GM20431 (cell line): ENCODE results near the gene NAPSA.
"Not testable (repeated sequence)": the region's sequence is repeated elsewhere in the genome, so short reads cannot be mapped to it uniquely, and the experiment has no call there.

Experiments used
- in situ Hi-C: fragments of 300-500 bp; cut with MseI, MboI; formaldehyde crosslinking; loops from one replicate; pipeline ENCODE4 v1.15.0; 2020; ENCODE audit warnings: low sequenced_read_pairs; ENCODE audit not compliant: unreplicated experiment

NAPSA gene

DNA sequence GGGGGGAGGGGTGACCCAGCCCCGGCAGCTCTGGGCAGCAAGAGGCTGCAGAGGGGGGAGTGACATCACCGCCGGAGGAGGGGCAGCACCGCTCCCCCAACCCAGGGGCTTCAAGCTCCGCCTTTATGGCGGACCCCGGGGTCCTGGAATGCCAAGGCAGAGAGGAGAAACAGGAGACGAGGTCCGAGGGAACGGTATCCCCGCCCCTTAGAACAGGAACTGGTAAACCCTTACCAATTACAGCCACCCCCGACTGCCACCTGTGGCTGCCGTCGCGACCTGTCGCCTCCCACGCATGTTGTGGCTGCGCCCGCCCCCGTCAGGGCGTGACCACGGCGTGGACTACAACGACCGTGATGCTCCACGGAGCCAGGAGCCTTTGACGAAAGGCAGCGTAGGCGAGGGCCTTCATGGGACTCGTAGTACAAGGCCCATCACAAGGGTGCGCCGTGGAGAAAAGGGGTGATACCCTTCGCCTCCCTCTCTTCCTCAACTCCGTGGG, 32.2 kb downstream of the NAPSA start:
- in situ Hi-C loops = no loop called here

DNA sequence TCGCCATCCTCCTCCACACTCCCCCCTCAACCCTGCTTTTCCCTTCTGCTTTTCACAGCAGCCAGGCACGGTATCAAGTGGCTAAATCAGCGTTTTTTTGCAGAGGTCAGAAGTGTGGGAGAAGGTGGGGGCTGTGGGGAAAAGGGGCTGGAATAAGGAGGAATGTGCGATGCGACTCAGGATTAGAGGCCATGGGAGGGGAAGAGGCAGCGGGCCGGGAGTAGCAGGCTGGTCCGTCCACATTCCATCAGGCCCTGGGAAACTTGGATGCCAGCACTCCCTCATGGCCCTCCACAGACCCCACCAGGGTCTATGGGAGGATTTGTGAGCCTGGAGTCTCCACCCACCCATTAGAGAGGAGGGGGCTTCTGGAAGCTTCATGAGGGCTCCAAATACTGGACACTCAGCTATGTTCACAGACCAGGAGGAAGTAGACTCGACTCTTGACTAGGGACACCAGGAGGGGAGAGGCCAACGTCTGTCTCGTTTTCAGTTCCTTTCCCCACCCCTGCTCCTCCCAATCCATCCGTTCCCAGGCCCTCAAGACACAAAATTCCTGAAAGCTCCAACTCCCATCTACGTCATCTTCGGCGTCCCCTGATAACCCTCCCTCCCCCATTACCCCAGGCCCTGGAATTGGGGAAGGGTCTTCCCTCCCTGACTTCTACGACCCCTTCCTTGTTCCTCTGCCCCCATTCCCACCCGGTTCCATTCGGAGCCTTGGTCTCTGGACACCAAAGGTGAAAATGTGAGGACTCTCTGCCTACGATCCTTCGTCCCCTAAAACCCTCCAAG, 33.0 kb downstream of the NAPSA start:
- in situ Hi-C loops = no loop called here

DNA sequence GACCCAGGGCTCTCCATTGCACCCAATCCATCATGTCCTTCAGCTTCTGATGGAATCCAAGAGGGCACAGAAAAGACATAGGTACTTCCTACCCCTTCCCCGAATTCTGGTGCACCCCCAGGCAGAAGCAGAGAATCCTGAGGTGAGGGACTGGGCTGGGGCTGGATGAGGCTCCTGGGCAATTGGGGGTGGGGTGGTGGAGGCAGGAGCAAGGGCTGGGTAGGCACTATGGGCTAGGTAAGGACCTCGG, 33.5 kb downstream of the NAPSA start:
- in situ Hi-C loops = no loop called here

DNA sequence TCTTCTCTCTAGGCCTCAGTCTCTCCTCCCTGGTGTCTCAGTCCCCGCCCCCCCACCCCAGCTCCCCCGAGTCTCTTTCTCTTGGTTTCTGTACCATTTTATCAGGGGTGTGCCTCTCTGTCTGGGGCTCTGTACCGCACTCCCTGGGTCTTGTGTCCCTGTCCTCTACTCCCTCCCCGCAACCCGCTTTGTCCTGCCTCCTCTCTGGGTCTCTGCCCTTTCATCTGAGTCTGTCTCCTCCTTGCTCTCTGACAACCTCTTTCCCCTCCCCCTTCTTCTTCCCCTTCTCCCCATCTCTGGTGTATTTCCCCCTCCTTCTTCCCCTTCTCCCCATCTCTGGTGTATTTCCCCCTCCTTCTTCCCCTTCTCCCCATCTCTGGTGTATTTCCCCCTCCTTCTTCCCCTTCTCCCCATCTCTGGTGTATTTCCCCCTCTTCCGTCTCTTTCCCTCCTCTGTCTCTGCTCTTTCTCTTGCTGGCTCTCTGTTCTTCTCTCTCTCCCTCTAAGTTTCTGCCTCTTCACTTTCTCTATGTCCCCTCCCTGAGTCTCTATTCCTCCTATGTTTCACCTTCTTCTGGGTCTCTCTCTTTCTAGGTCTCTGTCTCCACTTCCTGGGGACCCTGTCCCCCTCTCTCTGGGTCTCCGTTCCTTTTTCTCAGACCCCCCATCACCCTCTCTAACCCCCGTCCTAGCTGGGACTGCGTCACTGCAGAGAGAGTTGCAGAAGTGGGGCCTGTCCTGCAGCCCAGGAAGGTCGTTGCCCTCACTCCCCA, 34.0 kb downstream of the NAPSA start:
- in situ Hi-C loops = no loop called here

DNA sequence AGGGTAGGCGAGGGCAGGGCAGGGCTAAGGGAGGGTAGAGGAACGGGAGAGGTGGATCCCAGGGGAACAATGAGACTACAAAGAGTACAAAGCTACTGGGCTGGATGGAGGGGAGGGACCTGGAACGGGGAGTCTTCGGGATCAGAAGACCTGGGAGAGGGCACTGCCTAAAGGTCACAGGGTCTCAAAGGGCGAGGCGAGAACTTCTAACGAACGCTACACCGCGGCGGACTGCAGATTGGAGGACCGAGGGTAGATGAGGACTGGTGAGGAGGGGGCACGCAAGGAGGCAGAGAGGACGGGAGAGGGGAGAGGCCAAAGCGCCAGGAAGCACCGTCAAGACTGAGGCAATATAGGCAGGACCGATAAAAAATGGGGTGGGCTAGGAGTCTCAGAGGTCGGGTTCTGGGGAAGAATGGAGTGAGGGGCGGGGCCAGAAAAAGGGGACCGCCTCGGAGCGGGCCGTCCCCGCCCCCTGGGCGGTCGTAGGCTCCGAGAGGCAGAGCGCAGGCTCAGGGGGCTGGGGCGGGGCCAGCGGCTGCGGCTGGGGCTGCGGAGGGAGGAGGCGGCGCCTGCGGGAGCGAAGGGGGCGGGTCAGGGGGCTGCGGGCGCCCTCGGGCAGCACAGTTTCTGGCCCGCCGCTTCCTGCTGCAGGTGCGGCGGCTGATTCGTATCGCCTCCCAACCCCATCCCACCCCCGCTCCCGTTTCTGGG, 34.9 kb downstream of the NAPSA start:
- in situ Hi-C loops = no loop called here

DNA sequence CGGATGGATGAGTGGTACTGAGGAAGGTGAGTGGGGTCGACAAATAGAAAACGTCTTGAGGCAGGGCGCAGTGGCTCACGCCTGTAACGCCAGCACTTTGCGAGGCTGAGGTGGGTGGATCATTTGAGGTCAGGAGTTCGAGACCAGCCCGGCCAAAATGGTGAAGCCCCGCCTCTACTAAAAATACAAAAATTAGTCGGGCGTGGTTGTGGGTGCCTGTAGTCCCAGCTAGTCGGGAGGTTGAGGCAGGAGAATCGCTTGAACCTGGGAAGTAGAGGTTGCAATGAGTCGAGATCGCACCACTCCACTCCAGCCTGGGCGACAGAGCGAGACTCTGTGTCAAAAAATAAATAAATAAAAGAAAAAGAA, 35.5 kb downstream of the NAPSA start:
- in situ Hi-C loops = not testable (repeated sequence)

DNA sequence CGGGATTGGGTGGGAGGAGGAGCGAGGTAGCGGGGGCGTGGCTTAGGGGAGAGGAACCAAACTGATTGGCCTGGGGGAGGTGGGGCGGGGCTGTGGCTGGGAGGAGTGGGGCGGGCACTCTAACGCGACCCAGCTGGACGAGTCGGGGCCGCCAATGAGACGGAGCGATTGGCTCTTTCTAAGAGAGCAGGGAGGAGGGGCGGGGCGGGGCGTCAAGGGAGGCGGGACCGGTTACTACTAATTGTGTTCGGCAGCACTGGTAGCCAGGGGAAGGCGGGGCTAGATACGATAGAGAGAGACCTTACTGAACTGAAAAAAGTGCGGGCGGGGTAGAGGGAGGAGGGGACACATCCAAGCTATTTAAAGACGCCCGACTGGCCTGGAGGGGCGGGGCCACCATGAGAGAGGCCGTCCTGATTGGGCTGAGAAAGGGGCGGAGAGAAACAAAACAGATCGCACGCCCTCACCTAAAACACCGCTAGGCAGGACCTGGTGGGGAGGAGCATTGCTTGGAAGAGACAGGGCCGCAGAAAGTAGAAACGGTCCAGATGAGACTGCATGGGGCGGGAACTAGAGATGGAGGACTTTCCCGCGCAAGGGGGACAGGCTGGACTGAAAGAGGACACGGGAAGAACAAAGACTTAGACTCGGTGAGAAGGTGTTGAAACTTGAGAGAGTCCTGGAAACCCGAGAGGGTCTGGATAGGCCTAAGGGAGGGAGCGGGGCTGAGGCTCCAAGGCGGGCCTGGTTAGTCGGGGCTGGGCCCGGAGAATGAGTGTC, 36.1 kb downstream of the NAPSA start, which contains the start of gene KCNC3:
Gene KCNC3, minus strand, starts transcription at position 232 of the 780 bp plus-strand sequence. CDS start 295 bp downstream, outside the sequence.
- in situ Hi-C loops = no loop called here

DNA sequence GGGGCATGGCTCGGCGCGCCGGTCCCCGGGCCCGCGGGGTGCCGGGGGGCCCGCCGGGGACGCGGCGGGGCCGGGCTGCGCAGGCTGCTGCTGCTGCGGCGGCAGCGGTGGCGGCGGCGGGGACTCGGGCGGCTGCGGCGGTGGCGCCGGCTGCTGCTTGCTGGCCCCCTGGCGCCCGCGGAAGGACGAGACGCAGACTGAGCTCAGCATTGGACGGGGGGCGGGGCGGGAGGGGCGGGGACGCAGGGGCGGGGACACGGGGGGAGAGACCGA, 36.6 kb downstream of the NAPSA start:
- in situ Hi-C loops = no loop called here

DNA sequence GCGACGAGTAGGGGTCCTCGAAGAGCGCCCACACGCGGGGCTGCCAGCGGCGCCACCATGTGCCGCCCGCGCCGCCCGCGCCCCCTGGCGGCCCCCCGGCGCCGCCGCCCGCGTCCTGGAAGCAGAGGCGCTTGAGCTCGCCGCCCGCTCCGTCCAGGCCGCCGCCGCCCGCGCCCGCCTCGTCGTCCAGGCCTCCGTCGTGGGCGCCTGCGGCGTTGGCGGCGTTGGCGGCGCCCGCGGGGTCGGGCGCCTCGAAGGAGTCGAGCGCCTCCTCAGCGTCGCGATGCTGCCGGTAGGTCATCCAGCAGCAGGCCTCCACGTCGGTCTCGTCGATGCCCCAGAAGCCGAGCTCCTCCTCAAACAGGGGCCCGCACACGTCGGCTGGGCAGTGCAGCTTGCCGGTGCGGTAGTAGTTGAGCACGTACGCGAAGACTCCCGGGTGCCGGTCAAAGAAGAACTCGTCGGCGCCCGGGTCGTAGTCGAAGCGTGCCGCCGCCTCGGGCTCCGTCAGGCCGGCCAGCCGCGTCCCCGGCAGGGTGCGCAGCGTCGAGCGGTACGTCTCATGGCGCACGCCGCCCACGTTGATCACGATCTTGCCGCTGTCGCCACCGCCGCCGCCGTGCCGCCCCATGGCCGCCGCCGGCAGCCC, 37.1 kb downstream of the NAPSA start:
- in situ Hi-C loops = no loop called here

DNA sequence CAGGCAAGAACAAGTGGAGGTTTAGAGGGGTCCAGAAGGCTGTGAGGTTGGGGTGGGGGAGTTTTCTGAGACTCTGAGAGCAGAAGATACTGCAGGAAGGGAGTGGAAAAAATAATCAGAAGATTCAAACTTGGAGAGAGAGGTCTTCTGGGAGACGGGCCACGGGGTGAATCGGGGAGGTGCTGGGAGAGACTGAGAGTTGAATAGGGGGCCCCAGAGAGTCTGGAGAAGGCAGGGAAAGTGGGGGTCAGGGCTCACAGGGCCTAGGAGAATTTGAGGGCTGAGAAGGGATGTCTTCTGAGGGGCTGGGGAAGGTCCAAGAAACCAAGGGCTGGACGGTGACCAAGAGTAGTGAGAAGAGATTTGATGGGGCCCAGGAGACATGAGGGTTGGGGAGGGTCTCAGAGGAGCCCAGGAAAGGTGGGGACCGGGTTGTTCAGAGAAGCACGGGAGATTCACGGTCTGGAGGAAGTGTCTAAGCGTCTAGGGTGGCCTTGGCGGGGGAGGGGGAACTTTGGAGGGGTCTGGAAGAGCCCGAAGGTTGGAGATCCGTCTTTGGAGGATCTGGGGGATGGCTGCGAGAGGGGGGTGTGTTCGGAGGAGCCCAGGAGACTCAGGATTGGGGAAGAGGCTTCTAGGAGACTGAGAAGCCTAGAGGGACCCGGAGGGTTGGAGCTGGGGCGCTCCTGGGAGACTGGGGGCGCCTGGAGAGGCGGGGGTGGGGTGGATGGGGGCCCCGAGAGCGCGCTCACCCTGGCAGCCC, 37.8 kb downstream of the NAPSA start:
- in situ Hi-C loops = no loop called here

DNA sequence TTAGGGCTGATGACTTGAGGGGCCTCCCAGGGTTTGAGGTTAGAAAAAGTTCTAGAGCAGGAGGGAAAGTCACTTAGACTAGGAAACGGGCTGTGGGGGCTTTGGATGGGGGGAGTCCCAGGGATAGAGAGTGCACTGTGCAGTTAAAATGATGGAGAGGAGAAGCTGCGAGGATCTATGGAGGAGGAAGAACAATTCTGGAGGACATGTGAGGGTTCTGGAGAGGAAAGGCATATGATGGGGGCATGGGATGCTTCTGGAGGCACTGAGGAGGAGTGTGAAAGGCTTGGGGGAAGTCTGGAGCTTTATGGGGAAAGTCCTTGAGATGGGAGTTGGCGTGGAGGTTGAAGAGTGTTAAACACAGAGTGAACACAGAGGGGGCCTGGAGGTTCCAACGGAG, 38.4 kb downstream of the NAPSA start:
- in situ Hi-C loops = no loop called here

DNA sequence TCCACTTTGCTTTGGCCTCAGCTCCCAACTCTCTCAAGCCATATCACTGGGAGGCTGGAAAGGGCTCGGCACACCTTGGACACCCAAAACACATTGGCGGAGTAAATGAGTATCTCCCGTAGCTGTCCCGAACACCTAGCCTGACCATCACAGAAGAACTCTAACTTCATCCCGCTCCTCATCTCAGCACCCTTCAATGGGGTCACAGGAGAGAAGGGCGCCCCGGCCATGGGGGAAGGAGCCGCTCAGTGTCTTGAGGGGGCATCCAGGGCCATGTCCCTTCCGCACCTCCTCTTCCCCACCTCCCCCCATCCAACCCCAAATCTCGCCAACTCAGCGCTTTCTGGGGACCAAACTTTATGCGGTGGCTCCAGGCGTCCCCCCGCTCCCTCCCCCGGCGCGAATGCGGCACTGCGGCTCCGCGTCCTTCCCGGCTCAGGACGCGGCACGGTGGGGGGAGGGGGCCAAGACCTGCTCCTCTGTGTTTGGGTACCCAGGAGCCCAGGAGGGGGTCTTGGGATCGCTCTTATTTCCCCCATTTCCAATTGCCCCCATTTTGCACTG, 39.3 kb downstream of the NAPSA start:
- in situ Hi-C loops = no loop called here

DNA sequence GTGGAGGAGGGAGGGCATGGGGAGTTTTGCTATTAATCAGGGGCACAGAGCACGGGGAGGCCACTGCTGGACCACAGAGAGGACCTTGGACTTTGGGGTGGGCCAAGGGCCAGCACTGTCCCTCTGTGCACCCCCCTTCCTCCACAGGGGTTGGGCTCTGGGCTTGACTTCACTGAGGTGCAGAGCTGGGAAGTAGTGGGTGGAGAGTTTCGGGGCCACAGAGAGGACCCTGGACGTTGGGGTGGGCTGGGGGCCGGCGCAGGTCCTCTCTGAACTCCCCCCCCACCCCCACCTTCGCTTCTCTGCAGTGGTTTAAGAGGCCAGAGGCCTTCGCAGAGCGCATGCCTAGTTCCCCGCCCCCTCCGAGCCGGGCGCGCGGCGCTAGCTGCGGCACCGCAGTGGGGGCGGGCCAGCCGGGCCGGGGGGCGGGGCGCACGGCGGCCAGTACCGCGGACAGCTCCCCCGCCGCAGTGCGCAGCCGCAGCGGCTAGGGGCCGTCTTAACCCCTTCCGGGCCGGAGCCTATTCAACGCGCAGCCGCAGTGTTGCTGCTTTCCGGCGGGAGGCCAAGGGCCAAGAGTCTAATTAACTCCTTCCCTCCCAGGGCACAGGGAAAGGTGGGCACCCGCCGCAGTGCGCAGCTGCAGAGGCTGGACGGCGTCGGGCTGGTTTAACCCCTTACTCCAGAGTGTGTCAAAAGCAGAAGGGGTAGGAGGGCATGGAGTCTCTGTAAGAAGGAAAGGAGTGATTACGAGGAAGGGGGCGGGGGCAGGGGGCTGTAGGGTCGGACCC, 39.9 kb downstream of the NAPSA start:
- in situ Hi-C loops = no loop called here

DNA sequence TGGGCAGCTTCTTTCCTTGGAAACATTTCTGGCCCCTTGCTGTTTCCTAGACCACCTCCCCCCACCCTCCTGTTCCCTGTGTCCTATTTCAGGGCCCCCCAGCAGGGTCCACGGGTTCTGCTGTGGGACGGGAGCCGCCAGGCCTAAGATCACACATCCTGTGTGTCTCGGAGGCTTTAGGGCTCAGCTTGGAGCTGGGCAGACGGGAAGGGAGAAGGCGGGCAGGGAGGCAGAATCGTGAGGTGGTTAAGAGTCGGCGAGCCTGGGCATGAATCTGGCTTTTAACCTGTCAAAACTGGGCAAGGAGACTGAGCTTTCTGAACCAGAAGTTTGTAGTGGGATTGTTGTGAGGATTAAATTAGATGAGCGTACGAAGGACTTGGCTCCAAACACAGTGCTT, 41.1 kb downstream of the NAPSA start:
- in situ Hi-C loops = no loop called here

DNA sequence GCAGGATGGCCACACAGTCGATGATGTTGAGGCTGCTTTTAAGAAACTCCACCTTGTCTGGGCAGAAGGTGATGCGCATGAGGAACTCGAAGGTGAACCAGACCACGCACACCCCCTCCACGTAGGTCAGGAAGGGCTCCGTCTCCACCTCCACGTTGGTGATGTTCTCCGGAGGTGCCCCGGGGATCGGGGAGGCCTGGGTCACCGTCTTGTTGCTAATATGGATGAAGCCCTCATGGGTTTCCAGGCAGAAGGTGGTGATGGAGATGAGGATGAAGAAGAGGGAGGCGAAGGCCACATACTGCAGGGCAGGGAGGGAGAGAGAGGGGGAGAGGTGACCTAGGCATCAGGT, 41.7 kb downstream of the NAPSA start:
- in situ Hi-C loops = no loop called here

DNA sequence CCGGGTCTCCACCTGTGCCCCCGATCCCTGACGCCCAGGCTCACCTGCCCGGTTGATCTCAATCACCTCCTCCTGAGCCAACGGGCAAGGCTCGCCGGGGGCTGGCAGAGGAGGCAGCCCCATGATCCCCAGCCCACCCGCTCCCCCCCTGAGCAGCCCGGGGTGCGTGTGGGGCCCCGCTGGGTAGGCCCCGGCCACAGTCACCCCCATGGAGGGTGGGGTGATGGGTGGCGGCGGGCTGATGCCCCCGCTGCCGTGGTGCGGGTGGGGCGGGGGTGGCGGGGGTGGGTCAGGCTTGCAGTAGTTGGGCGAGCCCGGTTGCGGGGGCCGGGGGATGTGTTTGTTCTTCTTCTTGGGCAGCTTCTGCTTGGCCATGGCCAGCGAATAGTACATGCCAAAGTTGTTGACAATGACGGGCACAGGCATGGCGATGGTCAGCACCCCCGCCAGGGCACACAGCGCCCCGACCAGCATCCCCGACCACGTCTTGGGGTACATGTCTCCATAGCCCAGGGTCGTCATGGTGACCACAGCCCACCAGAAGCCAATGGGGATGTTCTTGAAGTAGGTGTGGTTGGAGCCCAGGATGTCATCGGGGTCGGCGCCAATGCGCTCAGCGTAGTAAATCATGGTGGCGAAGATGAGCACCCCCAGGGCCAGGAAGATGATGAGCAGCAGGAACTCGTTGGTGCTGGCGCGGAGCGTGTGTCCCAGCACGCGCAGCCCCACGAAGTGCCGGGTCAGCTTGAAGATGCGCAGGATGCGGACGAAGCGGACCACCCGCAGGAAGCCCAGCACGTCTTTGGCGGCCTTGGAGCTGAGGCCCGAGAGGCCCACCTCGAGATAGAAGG, 42.3 kb downstream of the NAPSA start:
- in situ Hi-C loops = no loop called here

DNA sequence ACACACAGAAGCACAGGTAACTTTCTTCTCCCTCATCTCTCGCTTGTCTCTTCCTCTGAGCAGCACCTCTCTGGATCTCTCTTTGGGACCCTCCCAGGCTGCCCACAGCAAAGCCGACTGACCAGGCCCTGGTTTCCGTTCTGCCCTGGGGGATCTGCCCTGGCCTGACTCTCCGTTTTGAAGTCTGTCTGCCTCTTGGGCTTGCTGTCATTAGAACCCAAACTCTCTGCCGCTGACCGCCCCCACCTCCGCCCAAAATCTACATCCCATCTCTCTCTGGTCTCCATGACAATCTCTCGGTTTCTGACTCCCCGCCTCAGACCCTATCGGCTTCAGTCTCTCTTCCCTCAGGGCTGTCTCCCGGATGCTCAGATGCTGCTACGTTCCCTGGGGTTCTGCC, 43.2 kb downstream of the NAPSA start:
- in situ Hi-C loops = no loop called here
